ENCODE results near the gene CPSF4L.
"Not testable (repeated sequence)": the region's sequence is repeated elsewhere in the genome, so short reads cannot be mapped to it uniquely, and the experiment has no call there.

CPSF4L gene

GRCh38 chr17:73261617-73261951, at the start of gene CPSF4L:
TSS of gene CPSF4L (minus strand) at chr17:73261880. CDS start at chr17:73261818, 62 bp downstream.
- no peaks in the 10 kb centered on the region for H3K9me3 Mint-ChIP-seq
- no peak for DNase-seq
- H3K27me3 Mint-ChIP-seq = no peaks in the 10 kb centered on the region
- no peaks in the 10 kb centered on the region for H3K36me3 Mint-ChIP-seq (ENCODE audit: low read depth)
- no peak within 1 kb of the TSS for H3K4me3 Mint-ChIP-seq
- H3K4me1 Mint-ChIP-seq (ENCODE audit: low read depth) = no peaks in the 10 kb centered on the region
- no peak within 1 kb of the TSS for H3K27ac Mint-ChIP-seq

GRCh38 chr17:73311428-73311780, 49.7 kb upstream of the CPSF4L start:
- peaks cover 8% of the 10 kb centered on the region for H3K27me3 Mint-ChIP-seq
- peak overlapping the region; percentile 67 for H3K27ac Mint-ChIP-seq
- DNase-seq = no peak
- no peaks in the 10 kb centered on the region for H3K9me3 Mint-ChIP-seq
- H3K4me3 Mint-ChIP-seq = peak overlapping the region; percentile 81
- no peaks in the 10 kb centered on the region for H3K36me3 Mint-ChIP-seq (ENCODE audit: low read depth)
- H3K4me1 Mint-ChIP-seq (ENCODE audit: low read depth) = peaks cover 16% of the 10 kb centered on the region

- Mint-ChIP-seq H3K27me3 (peaks cover 8% of the 10 kb centered on the region), H3K4me1 (ENCODE audit: low read depth) (peaks cover 17% of the 10 kb centered on the region), H3K9me3 (no peaks in the 10 kb centered on the region), H3K27ac (peak overlapping the region; percentile 18), H3K36me3 (ENCODE audit: low read depth) (no peaks in the 10 kb centered on the region), H3K4me3 (peak overlapping the region; percentile 78)
- DNase-seq = no peak
Measured at GRCh38 chr17:73309727-73310596, 48.3 kb upstream of the CPSF4L start.

GRCh38 chr17:73308959-73309358, 47.3 kb upstream of the CPSF4L start:
- not testable (repeated sequence) for H3K4me3 Mint-ChIP-seq; H3K27ac Mint-ChIP-seq; DNase-seq; H3K36me3 Mint-ChIP-seq (ENCODE audit: low read depth); H3K9me3 Mint-ChIP-seq
- H3K4me1 Mint-ChIP-seq (ENCODE audit: low read depth) = peaks cover 19% of the 10 kb centered on the region
- peaks cover 14% of the 10 kb centered on the region for H3K27me3 Mint-ChIP-seq

- Mint-ChIP-seq H3K27ac (no peak overlapping the region), H3K4me3 (no peak overlapping the region), H3K9me3 (no peaks in the 10 kb centered on the region), H3K36me3 (ENCODE audit: low read depth) (no peaks in the 10 kb centered on the region), H3K27me3 (peaks cover 16% of the 10 kb centered on the region), H3K4me1 (ENCODE audit: low read depth) (peaks cover 19% of the 10 kb centered on the region)
- no peak for DNase-seq
Measured at GRCh38 chr17:73308017-73308823, 46.5 kb upstream of the CPSF4L start.

GRCh38 chr17:73307130-73307529, 45.5 kb upstream of the CPSF4L start:
- no peak for DNase-seq
- no peak overlapping the region for H3K27ac Mint-ChIP-seq
- H3K4me1 Mint-ChIP-seq (ENCODE audit: low read depth) = peaks cover 19% of the 10 kb centered on the region
- H3K36me3 Mint-ChIP-seq (ENCODE audit: low read depth) = no peaks in the 10 kb centered on the region
- peaks cover 16% of the 10 kb centered on the region for H3K27me3 Mint-ChIP-seq
- H3K9me3 Mint-ChIP-seq = no peaks in the 10 kb centered on the region
- no peak overlapping the region for H3K4me3 Mint-ChIP-seq

GRCh38 chr17:73305845-73306836, 44.5 kb upstream of the CPSF4L start:
- H3K27me3 Mint-ChIP-seq = peaks cover 16% of the 10 kb centered on the region
- H3K36me3 Mint-ChIP-seq (ENCODE audit: low read depth) = no peaks in the 10 kb centered on the region
- no peak overlapping the region for H3K27ac Mint-ChIP-seq
- H3K4me3 Mint-ChIP-seq = no peak overlapping the region
- peaks cover 15% of the 10 kb centered on the region for H3K4me1 Mint-ChIP-seq (ENCODE audit: low read depth)
- H3K9me3 Mint-ChIP-seq = no peaks in the 10 kb centered on the region
- DNase-seq = no peak

- peaks cover 15% of the 10 kb centered on the region for H3K27me3 Mint-ChIP-seq
- DNase-seq = no peak
- H3K27ac Mint-ChIP-seq = no peak overlapping the region
- no peaks in the 10 kb centered on the region for H3K36me3 Mint-ChIP-seq (ENCODE audit: low read depth)
- no peaks in the 10 kb centered on the region for H3K9me3 Mint-ChIP-seq
- no peak overlapping the region for H3K4me3 Mint-ChIP-seq
- peaks cover 11% of the 10 kb centered on the region for H3K4me1 Mint-ChIP-seq (ENCODE audit: low read depth)
Measured at GRCh38 chr17:73304971-73305812, 43.5 kb upstream of the CPSF4L start.

- no peak for DNase-seq
- no peak overlapping the region for H3K27ac Mint-ChIP-seq
- no peak overlapping the region for H3K4me3 Mint-ChIP-seq
- no peaks in the 10 kb centered on the region for H3K36me3 Mint-ChIP-seq (ENCODE audit: low read depth)
- H3K27me3 Mint-ChIP-seq = peaks cover 10% of the 10 kb centered on the region
- peaks cover 4% of the 10 kb centered on the region for H3K4me1 Mint-ChIP-seq (ENCODE audit: low read depth)
- no peaks in the 10 kb centered on the region for H3K9me3 Mint-ChIP-seq
Measured at GRCh38 chr17:73304438-73304837, 42.8 kb upstream of the CPSF4L start.

- Mint-ChIP-seq H3K9me3 (no peaks in the 10 kb centered on the region), H3K4me1 (ENCODE audit: low read depth) (peaks cover 3% of the 10 kb centered on the region), H3K4me3 (no peak overlapping the region), H3K27ac (no peak overlapping the region), H3K27me3 (peaks cover 8% of the 10 kb centered on the region), H3K36me3 (ENCODE audit: low read depth) (no peaks in the 10 kb centered on the region)
- no peak for DNase-seq
Measured at GRCh38 chr17:73302189-73302588, 40.5 kb upstream of the CPSF4L start.

GRCh38 chr17:73301369-73301768, 39.7 kb upstream of the CPSF4L start:
- H3K4me3 Mint-ChIP-seq = no peak overlapping the region
- H3K36me3 Mint-ChIP-seq (ENCODE audit: low read depth) = no peaks in the 10 kb centered on the region
- no peak for DNase-seq
- peaks cover 8% of the 10 kb centered on the region for H3K27me3 Mint-ChIP-seq
- H3K27ac Mint-ChIP-seq = no peak overlapping the region
- H3K9me3 Mint-ChIP-seq = no peaks in the 10 kb centered on the region
- peaks cover 3% of the 10 kb centered on the region for H3K4me1 Mint-ChIP-seq (ENCODE audit: low read depth)

GRCh38 chr17:73300392-73300791, 38.7 kb upstream of the CPSF4L start:
- Mint-ChIP-seq H3K4me1 (ENCODE audit: low read depth) (peaks cover 3% of the 10 kb centered on the region), H3K4me3 (no peak overlapping the region), H3K27ac (no peak overlapping the region), H3K27me3 (peaks cover 8% of the 10 kb centered on the region), H3K36me3 (ENCODE audit: low read depth) (no peaks in the 10 kb centered on the region), H3K9me3 (no peaks in the 10 kb centered on the region)
- DNase-seq = no peak

GRCh38 chr17:73297934-73298861, 36.5 kb upstream of the CPSF4L start:
- Mint-ChIP-seq H3K27me3 (peaks cover 3% of the 10 kb centered on the region), H3K36me3 (ENCODE audit: low read depth) (no peaks in the 10 kb centered on the region), H3K4me3 (no peak overlapping the region), H3K4me1 (ENCODE audit: low read depth) (no peaks in the 10 kb centered on the region), H3K27ac (no peak overlapping the region), H3K9me3 (no peaks in the 10 kb centered on the region)
- DNase-seq = no peak
